Activated T-helper 2 cell treated with anti-CD3 and anti-CD28 coated beads, Interferon-gamma antibody, Interleukin-2, Interleukin-4, amounts not matched to agents 10 μg/mL and 5 μg/mL and 100 μg/mL, durations not matched to agents 14 hours and 24 hours and 36 hours (primary cell): Measurements from ENCODE around the gene ARHGEF4. TPM values are rescaled to one million over a fixed set of nuclear protein-coding genes. Genes with fewer than 3 reads are reported as not detected.

ENCODE experiments used
- DNase-seq: peaks from one replicate; pipeline ENCODE4 v3.0.0; 2021; ENCODE audit warnings: low spot score
- H3K27ac Mint-ChIP-seq: one replicate; pipeline ENCODE4 v1.8.0; 2021; ENCODE audit warnings: mixed read lengths
- H3K27me3 Mint-ChIP-seq: one replicate; pipeline ENCODE4 v1.8.0; 2021; ENCODE audit warnings: low read depth, mixed read lengths
- H3K36me3 Mint-ChIP-seq: one replicate; pipeline ENCODE4 v1.8.0; 2021; ENCODE audit warnings: low read depth, mixed read lengths
- H3K4me1 Mint-ChIP-seq: one replicate; pipeline ENCODE4 v1.8.0; 2021; ENCODE audit warnings: low read depth, mixed read lengths
- H3K4me3 Mint-ChIP-seq: one replicate; pipeline ENCODE4 v1.8.0; 2021; ENCODE audit warnings: low read depth, mild to moderate bottlenecking, moderate library complexity, mixed read lengths
- H3K9me3 Mint-ChIP-seq: one replicate; pipeline ENCODE4 v1.8.0; 2021; ENCODE audit warnings: mixed read lengths
- intact Hi-C: fragments of 100-400 bp; cut with micrococcal nuclease; formaldehyde crosslinking; loops from one replicate; pipeline ENCODE4 v1.15.1; 2023
- total RNA-seq: library from RNA; stranded (reverse); gene quantifications from 2 replicates; pipeline ENCODE4 v1.2.3, GENCODE V29; 2022

The ARHGEF4 gene
- total RNA-seq, 1 donor from 2014 or later = 0.11 TPM

- H3K36me3 Mint-ChIP-seq = no peaks in the 10 kb centered on the region
- no peak overlapping the region for H3K27ac Mint-ChIP-seq
- no peak overlapping the region for H3K4me3 Mint-ChIP-seq
- no peaks in the 10 kb centered on the region for H3K4me1 Mint-ChIP-seq
- H3K27me3 Mint-ChIP-seq = peaks cover 3% of the 10 kb centered on the region
- intact Hi-C loops = no loop called here
- no peaks in the 10 kb centered on the region for H3K9me3 Mint-ChIP-seq
- no peak for DNase-seq
Measured at GRCh38 chr2:130852521-130853115, 15.9 kb downstream of the ARHGEF4 start.

- Mint-ChIP-seq H3K36me3 (no peaks in the 10 kb centered on the region), H3K4me3 (no peak overlapping the region), H3K9me3 (no peaks in the 10 kb centered on the region), H3K27ac (no peak overlapping the region), H3K4me1 (no peaks in the 10 kb centered on the region), H3K27me3 (peaks cover 3% of the 10 kb centered on the region)
- intact Hi-C loops = no loop called here
- no peak for DNase-seq
Measured at GRCh38 chr2:130853391-130853790, 16.7 kb downstream of the ARHGEF4 start.

- DNase-seq = no peak
- no peaks in the 10 kb centered on the region for H3K4me1 Mint-ChIP-seq
- no peaks in the 10 kb centered on the region for H3K9me3 Mint-ChIP-seq
- no peaks in the 10 kb centered on the region for H3K36me3 Mint-ChIP-seq
- H3K4me3 Mint-ChIP-seq = no peak overlapping the region
- intact Hi-C loops = no loop called here
- no peak overlapping the region for H3K27ac Mint-ChIP-seq
- H3K27me3 Mint-ChIP-seq = peaks cover 3% of the 10 kb centered on the region
Measured at GRCh38 chr2:130854301-130854700, 17.6 kb downstream of the ARHGEF4 start.

- DNase-seq = no peak
- Mint-ChIP-seq H3K36me3 (no peaks in the 10 kb centered on the region), H3K27me3 (peaks cover 3% of the 10 kb centered on the region), H3K4me3 (no peak overlapping the region), H3K4me1 (no peaks in the 10 kb centered on the region), H3K9me3 (no peaks in the 10 kb centered on the region), H3K27ac (no peak overlapping the region)
- intact Hi-C loops = no loop called here
Measured at GRCh38 chr2:130864830-130865800, 28.4 kb downstream of the ARHGEF4 start.

- intact Hi-C loops = no loop called here
- Mint-ChIP-seq H3K4me3 (no peak overlapping the region), H3K9me3 (no peaks in the 10 kb centered on the region), H3K27ac (no peak overlapping the region), H3K36me3 (no peaks in the 10 kb centered on the region), H3K4me1 (no peaks in the 10 kb centered on the region), H3K27me3 (peaks cover 3% of the 10 kb centered on the region)
- DNase-seq = no peak
Measured at GRCh38 chr2:130869441-130870160, 32.9 kb downstream of the ARHGEF4 start.

GRCh38 chr2:130870161-130870485 lies 33.4 kb downstream of the ARHGEF4 start:
- intact Hi-C loops = no loop called here
- Mint-ChIP-seq H3K9me3 (no peaks in the 10 kb centered on the region), H3K27me3 (peaks cover 3% of the 10 kb centered on the region), H3K4me3 (no peak overlapping the region), H3K4me1 (no peaks in the 10 kb centered on the region), H3K36me3 (no peaks in the 10 kb centered on the region), H3K27ac (no peak overlapping the region)
- DNase-seq = no peak

GRCh38 chr2:130870779-130871178 lies 34.1 kb downstream of the ARHGEF4 start:
- DNase-seq = no peak
- intact Hi-C loops = no loop called here
- no peaks in the 10 kb centered on the region for H3K4me1 Mint-ChIP-seq
- H3K36me3 Mint-ChIP-seq = no peaks in the 10 kb centered on the region
- no peaks in the 10 kb centered on the region for H3K9me3 Mint-ChIP-seq
- no peak overlapping the region for H3K4me3 Mint-ChIP-seq
- H3K27ac Mint-ChIP-seq = no peak overlapping the region
- H3K27me3 Mint-ChIP-seq = peaks cover under 1% of the 10 kb centered on the region

DNA sequence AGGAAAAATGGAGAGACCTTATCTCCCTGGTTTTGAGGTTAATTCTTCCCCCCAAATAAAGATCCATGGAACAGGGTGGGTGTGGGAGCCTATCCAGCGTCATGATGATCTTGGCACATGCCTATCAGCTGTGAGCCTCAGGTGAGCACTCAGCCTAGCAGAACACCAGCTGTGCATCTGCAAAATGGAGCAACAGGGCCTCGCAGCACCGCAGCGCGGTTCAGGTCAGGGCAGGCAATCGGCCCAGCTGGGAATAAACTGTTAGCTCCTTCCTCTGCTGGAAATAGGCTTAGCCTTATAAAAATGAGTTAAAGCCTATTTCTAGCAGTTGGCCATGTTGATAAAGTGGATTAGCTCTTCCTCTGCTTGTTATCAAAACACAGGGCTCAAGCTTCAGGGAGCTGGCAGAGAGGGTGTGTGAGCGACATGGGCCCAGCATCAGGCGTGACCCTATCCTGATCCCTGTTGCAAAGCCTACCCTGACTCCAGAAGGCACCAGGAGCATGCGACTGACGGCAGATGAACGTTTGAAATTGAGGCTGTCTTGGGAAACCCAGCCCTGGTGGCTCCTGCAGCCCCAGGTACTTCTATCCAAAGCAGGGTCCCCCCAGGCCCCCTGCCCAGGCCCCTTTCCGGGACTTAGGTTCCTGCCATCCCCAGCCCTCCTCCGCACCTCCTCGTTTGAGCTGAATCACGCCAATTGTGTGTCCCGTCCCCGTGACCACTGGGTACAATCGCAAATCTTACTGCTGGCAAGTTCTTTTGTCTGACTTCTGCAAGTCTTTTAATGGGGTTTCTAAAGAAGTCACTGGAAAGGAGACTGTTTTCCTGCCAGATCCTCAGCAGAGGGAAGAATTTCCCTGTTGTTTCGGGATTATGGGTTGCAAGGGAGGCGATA lies 35.4 kb downstream of the ARHGEF4 start:
- Mint-ChIP-seq H3K4me1 (no peaks in the 10 kb centered on the region), H3K9me3 (no peaks in the 10 kb centered on the region), H3K27me3 (peaks cover 3% of the 10 kb centered on the region), H3K4me3 (no peak overlapping the region), H3K27ac (no peak overlapping the region), H3K36me3 (no peaks in the 10 kb centered on the region)
- intact Hi-C loops = no loop called here
- DNase-seq = no peak

DNA sequence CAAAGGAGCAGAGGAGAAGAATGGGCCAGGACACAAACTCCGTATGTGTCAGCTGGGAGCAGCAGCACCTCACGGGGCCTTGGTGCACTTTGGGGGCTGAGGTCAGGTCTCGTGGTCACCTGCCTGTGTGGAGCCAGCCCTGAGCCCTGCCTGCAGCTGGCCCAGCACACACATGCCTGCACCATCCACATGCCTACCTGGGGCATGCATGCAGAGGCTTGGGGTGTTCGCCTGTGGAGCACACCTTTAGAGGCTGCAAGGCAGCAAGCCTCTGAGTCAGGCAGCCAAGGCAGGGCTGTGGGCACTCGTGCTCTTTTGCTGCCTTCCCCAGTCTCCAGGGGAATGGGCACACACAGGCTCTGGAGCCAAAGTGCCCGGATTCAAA lies 36.0 kb downstream of the ARHGEF4 start:
- no peaks in the 10 kb centered on the region for H3K9me3 Mint-ChIP-seq
- no peak overlapping the region for H3K27ac Mint-ChIP-seq
- intact Hi-C loops = loop anchor here (1.0 kb wide), 1 partner anchor 75 kb away; no protein-coding TSS in a partner anchor
- no peak overlapping the region for H3K4me3 Mint-ChIP-seq
- H3K36me3 Mint-ChIP-seq = no peaks in the 10 kb centered on the region
- H3K4me1 Mint-ChIP-seq = no peaks in the 10 kb centered on the region
- no peak for DNase-seq
- H3K27me3 Mint-ChIP-seq = peaks cover 3% of the 10 kb centered on the region

DNA sequence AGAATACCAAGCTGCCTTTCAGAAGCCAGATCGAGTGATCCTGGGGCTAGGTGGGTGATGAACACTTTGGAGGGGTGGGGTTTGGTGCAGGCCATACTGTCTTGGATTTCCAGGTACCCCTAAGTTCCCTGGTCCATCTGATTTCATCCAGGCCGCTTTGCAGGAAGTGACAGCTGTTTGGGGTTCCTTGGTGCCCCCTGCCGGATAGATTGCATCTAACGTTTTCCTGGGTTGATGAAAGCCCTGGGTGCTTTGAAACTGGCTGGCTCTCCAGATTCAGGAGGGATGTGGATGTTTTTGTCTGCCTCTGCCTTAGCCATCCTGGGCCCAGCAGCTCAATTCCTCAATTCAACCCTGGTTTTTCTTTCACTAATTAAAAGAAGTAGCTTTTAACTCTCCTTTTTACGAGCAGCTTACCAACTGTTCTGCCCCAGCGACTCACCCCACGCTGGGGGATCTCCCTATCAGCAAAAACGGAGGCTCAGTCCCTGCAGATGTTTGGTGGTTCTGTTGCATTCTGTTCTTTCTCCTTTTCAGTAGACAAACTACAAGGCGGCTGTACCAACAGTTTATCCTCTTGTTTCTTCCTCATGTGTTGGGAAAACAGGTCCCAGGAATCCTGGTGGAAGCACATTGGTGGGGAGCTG lies 37.1 kb downstream of the ARHGEF4 start:
- H3K27me3 Mint-ChIP-seq = peaks cover 6% of the 10 kb centered on the region
- no peak overlapping the region for H3K4me3 Mint-ChIP-seq
- intact Hi-C loops = loop anchor here (1.0 kb wide), 1 partner anchor 77 kb away; no protein-coding TSS in a partner anchor
- H3K36me3 Mint-ChIP-seq = no peaks in the 10 kb centered on the region
- no peaks in the 10 kb centered on the region for H3K9me3 Mint-ChIP-seq
- peak; percentile 49 for DNase-seq
- no peak overlapping the region for H3K27ac Mint-ChIP-seq
- H3K4me1 Mint-ChIP-seq = no peaks in the 10 kb centered on the region

DNA sequence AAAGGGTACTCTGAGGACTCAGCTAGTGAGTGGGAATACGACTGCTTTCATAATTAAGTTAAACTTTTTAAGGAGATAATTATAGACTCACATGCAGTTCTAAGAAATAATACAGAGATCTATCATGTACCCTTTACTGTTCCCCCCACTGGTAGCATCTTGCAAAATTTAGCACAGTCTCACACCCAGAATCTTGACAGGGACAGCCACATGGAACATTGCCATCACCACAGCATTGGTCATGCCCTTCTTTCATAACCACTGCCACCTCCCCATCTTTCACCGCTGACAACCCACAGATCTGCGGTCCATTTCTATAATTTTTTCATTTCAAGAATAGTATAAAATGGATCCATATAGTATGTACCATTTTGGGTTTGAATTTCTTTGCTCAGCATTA lies 37.8 kb downstream of the ARHGEF4 start:
- H3K9me3 Mint-ChIP-seq = no peaks in the 10 kb centered on the region
- H3K27me3 Mint-ChIP-seq = peaks cover 6% of the 10 kb centered on the region
- no peak for DNase-seq
- H3K27ac Mint-ChIP-seq = no peak overlapping the region
- no peaks in the 10 kb centered on the region for H3K4me1 Mint-ChIP-seq
- no peak overlapping the region for H3K4me3 Mint-ChIP-seq
- intact Hi-C loops = no loop called here
- H3K36me3 Mint-ChIP-seq = no peaks in the 10 kb centered on the region

- intact Hi-C loops = no loop called here
- no peak for DNase-seq
- Mint-ChIP-seq H3K4me1 (no peaks in the 10 kb centered on the region), H3K4me3 (no peak overlapping the region), H3K36me3 (no peaks in the 10 kb centered on the region), H3K27ac (no peak overlapping the region), H3K27me3 (peaks cover 6% of the 10 kb centered on the region), H3K9me3 (no peaks in the 10 kb centered on the region)
Measured at GRCh38 chr2:130875935-130876334, 39.2 kb downstream of the ARHGEF4 start.
